ENCODE results near the gene USP17L30.
"Not testable (repeated sequence)": the region's sequence is repeated elsewhere in the genome, so short reads cannot be mapped to it uniquely, and the experiment has no call there.

Gene USP17L30

DNA sequence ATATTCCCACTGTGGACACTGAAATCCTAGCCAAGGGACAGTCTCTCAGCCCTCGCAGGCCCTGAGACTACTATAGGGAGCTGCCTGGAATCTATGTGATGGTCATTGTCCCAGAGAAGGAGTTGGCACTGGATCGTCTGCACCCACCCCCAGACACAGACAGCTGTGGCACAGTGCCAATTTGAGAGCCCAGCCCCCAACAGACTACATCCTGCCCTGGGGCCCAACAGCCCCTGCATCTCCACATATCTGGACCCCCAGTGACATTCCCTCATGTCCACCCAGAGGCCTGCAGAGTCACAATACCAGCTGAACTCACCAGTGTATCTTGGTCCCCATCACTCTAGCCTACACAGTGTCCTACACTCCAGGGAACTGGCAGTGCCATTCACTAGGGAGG lies 42.8 kb downstream of the USP17L30 start:
- not testable (repeated sequence) for H3K27ac Mint-ChIP-seq; H3K27me3 Mint-ChIP-seq; H3K4me1 Mint-ChIP-seq (ENCODE audit: low read depth in 2 of 2); H3K36me3 Mint-ChIP-seq (ENCODE audit: insufficient read depth); H3K9me3 Mint-ChIP-seq; DNase-seq; ATAC-seq (replicated peaks); H3K4me3 Mint-ChIP-seq

GRCh38 chr4:9406491-9406890 lies 43.6 kb downstream of the USP17L30 start:
- not testable (repeated sequence) for H3K36me3 Mint-ChIP-seq (ENCODE audit: insufficient read depth); H3K4me1 Mint-ChIP-seq (ENCODE audit: low read depth in 2 of 2); ATAC-seq (replicated peaks); H3K9me3 Mint-ChIP-seq; H3K27me3 Mint-ChIP-seq; DNase-seq; H3K4me3 Mint-ChIP-seq; H3K27ac Mint-ChIP-seq

DNA sequence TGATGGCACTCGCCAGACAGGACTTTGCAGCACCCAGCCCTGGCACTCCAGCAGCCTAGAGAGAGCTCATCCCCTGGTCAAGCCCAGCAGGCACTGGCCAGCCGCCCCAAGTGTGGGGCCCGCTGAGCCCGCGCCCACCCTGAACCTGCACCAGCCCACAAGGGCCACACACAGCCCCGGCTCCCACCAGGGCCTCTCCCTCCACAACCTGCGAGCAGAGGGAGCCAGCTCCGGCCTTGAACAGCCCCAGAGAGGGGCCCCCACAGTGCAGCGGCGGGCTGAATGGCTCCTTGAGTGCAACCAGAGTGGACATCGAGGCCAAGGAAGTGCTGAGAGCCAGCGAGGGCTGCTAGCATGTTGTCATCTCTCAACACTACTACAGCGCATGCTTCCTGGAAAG lies 46.9 kb downstream of the USP17L30 start:
- Mint-ChIP-seq H3K4me1 (ENCODE audit: low read depth in 2 of 2) (no peaks in the 10 kb centered on the region), H3K4me3 (no peak overlapping the region)

More for the DNA sequence above, 46.9 kb downstream of the USP17L30 start:
- H3K27ac Mint-ChIP-seq, result no peak overlapping the region
- no peaks in the 10 kb centered on the region for H3K36me3 Mint-ChIP-seq (ENCODE audit: insufficient read depth)
- no peak for DNase-seq
- no peak for ATAC-seq (replicated peaks)
- H3K27me3 Mint-ChIP-seq, result peaks cover 0 to 4% of the 10 kb centered on the region in 2 donors
- peaks cover 0 to 9% of the 10 kb centered on the region in 2 donors for H3K9me3 Mint-ChIP-seq
